GM12892 (cell line): ENCODE measurements around the gene ANKRD39.

Source experiments
- POLR2A ChIP-seq: IDR thresholded peaks from 2 replicates; pipeline ENCODE4 v1.6.1; 2011; ENCODE audit warnings: low read depth, low read length, control low read depth
- POLR2AphosphoS5 ChIP-seq: IDR thresholded peaks from 2 replicates; pipeline ENCODE4 v1.6.1; 2011; ENCODE audit warnings: low read depth, low read length, control low read depth
- TAF1 ChIP-seq: IDR thresholded peaks from 2 replicates; pipeline ENCODE4 v1.6.1; 2011; ENCODE audit warnings: low read depth, mild to moderate bottlenecking, control low read depth, low read length, borderline replicate concordance

GRCh38 chr2:96878796-96879544, 21.2 kb upstream of the ANKRD39 start:
- TF ChIP-seq TAF1 (no peak), POLR2A (no peak), POLR2AphosphoS5 (no peak)
